Fibroblast of peridontal ligament (primary cell): ENCODE measurements around the gene BTBD2.
A peak's percentile ranks its signal among the peaks of the same experiment; 100 is the strongest.
"Not testable (repeated sequence)": the region's sequence is repeated elsewhere in the genome, so short reads cannot be mapped to it uniquely, and the experiment has no call there.

Source experiments
- DNase-seq: peaks from one replicate; pipeline ENCODE4 v3.0.0-alpha.2; 2010; ENCODE audit errors: extremely low read depth

BTBD2 gene

GRCh38 chr19:2039959-2040646, 24.6 kb upstream of the BTBD2 start:
- no peak for DNase-seq

DNA sequence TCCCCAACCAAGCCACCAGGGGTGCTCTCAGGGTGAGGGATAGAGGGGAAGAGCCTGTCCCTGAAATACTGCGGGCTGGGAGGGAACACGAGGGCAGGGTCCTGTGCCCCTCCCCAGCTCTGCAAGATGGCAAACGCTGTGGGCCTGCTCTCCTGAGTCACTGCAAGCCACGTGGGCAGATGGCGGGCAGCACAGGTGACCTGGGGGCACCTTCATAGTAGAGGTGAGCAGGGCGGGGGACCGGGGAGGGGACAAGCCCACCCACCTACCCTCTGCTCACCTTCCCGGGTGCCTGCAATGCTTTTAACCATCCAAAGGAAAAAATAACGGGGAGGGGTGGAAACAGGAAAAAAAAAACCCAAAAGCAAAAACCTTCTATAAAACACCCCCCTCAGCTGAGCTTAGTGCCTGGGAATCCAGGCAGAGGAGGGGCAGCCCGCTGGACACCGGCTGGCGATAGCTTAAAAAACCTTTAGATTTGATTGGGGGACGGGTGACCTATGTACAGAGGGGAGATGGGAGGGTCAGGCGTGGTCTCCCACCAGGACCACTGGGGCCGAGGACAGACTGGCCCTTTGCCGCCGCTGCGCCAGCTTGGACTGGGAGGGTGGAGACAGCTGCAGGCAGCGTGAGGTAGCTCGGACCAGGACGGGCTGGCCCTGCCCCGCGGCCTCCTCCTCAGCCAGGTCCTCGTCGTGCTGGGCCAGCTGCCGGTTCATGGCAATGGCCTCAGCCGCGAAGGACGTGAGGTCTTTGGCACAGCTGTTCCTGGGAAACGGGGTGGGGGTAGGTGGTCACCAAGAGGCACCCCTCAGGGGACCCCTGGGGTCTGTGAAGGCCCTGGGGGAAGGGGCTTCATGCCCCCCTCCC, 23.8 kb upstream of the BTBD2 start:
- no peak for DNase-seq

DNA sequence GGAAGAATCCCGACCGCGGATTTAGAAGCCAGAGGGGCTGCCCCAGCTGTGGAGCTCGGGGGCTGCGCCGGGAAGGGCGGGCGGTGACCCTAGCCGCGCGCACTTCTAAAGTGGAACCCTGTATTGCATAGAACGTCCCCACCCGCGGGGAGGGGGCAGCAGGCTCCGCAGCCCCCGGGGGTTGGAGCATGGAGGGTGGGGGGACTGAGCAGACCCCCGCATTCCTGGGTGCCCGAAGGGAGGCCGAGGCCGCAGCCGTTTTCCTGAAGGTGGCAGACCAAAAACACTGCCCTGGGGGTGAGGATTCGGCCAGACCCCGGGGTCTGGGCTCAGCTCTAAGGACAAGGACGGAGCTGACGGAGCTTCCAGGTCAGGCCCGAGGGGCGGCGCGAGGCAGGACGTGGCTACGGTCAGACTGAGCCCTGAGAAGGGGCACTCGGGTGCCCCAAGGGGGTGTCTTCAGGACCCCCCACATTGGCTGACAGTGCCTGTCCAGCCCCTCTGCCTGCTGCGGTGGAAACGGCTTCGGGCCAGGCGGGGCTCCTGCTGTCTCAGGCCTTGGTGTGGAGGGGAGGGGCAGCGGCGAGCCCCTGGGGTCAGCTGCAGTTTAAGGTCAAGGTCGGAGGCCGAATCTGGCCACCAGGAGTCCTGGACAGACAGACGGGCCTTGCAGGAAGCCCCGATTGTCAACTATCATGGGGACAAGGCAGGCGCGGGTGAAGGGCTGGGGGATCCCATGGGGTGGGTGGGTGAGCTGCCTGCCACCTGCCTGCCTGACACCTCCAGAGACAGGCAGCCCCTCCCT, 23.0 kb upstream of the BTBD2 start:
- DNase-seq: no peak

- DNase-seq: no peak
These were observed 22.2 kb upstream of the BTBD2 start for GRCh38 chr19:2037651-2038255.

DNA sequence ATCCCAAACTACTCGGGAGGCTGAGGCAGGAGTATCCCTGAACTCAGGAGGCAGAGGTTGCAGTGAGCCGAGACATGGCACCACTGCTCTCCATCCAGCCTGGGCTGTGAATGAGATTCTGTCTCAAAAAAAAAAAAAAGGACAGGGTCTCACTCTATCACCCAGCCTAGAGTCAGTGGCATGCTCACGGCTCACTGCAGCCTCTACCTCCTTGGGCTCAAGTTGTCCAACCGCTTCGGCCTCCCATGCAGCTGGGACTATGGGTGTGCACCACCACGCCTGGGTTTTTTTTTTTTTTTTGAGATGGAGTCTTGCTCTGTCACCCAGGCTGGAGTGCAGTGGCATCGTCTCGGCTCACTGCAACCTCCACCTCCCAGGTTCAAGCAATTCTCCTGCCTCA, 20.9 kb upstream of the BTBD2 start:
- no peak for DNase-seq

GRCh38 chr19:2035590-2035991, 20.1 kb upstream of the BTBD2 start:
- no peak for DNase-seq

- DNase-seq: no peak
These were observed 19.4 kb upstream of the BTBD2 start for GRCh38 chr19:2034729-2035589.

DNA sequence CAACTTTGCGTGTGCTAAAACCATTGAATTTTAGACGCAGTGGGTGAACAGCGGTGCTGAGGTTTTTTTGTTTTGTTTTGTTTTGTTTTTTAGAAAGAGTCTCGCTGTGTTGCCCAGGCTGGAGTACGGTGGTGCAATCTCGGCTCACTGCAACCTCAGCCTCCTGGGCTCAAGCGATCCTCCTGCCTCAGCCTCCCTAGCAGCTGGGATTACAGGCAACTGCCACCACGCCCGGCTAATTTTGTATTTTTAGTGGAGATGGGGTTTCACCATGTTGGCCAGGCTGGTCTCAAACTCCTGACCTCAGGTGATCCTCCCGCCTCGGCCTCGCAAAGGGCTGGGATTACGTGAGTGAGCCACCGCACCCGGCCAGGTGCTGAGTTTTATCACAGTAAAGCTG, 18.7 kb upstream of the BTBD2 start:
- not testable (repeated sequence) for DNase-seq

DNA sequence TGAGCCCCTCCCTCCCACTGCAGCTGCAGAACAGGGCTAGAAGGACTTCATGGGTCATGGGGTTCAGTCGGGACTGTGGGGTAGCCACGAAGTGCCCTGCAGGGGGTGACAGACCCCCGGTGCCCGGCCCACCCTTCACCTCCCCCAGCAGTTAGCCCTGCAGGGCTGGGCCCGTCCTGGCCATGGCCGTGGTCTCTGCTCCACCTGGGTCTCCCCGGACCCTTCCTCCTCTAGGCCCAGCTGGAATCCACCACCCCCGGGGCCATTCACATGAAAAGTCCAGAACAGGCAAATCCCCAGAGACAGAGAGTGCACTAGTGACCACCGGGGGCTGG, 18.3 kb upstream of the BTBD2 start:
- DNase-seq: no peak

- DNase-seq: no peak
These were observed 17.8 kb upstream of the BTBD2 start for GRCh38 chr19:2033115-2033824.

- peak; percentile 84 for DNase-seq
These were observed 16.9 kb upstream of the BTBD2 start for GRCh38 chr19:2032296-2032941.

- peak; percentile 98 for DNase-seq
These were observed 11.8 kb upstream of the BTBD2 start for GRCh38 chr19:2027361-2027760.

GRCh38 chr19:2026770-2027169, 11.3 kb upstream of the BTBD2 start:
- DNase-seq: no peak

GRCh38 chr19:2022289-2022688, 6.8 kb upstream of the BTBD2 start:
- DNase-seq: no peak

GRCh38 chr19:2021453-2022140, 6.1 kb upstream of the BTBD2 start:
- DNase-seq: no peak

DNA sequence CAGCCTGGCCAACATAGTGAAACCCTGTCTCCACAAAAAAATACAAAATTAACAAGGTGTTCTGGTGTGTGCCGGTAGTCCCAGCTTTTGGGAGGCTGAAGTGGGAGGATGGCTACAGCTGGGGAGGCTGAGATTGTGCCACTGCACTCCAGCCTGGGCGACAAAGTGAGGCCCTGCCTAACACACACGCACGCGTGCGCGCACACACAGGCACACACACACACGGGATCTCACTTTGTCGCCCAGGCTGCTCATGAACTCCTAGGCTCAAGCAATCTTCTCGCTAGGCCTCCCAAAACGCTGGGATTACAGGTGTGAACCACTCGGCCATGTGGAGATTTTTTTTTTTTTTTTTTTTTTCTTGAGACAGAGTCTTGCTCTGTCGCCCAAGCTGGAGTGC, 3.2 kb upstream of the BTBD2 start:
- DNase-seq: no peak

GRCh38 chr19:2016041-2016807, 710 bp upstream of the BTBD2 start:
- DNase-seq: peak; percentile 87

DNA sequence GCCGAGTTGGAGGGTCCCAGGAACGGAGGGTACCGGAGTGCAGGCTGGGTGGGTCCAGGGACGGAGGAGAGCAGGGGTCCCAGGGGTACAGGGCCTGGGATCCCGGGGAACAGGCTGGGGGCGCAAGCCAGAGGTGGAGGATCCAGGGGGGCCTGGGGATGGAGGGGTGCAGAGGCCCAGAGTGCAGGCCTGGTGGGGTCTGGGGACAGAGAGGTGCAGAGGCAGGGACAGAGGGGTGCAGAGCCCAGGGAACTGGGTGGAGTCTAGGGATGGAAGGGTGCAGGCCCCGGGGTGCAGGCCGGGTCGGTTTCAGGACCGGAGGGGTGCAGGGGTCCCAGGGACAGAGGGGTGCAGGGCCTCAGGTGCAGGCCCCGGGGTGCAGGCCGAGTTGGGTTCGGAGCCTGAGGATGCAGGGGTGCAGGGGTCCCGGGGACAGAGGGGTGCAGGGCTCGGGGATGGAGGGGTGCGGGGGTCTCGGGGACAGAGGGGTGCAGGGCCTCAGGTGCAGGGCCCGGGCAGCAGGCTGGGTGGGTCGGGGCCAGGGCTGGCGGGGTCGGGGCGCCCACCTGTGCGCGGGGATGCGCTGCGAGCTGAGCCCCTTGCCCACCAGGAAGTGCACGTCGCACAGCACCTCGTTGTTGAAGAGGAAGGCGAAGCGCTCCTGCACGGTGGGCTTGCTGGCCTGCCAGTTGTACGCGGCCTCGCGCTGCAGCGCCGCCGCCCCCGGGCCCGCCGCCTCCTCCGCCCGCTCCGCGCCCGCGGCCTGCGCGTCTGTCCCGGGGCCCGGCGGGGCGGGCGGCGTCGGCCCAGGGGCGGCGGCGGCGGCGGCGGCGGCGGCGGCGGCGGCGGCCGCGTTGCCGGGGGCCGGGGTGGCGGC, 545 bp downstream of the BTBD2 start:
- no peak for DNase-seq
